ENCODE measurements around the gene ANKH. TPM values are rescaled to one million over a fixed set of nuclear protein-coding genes. Genes with fewer than 3 reads are reported as not detected.

Gene ANKH
- total and polyA plus RNA-seq, 10 of the 15 experiments (the other 5 are each of a cell fraction or from before 2014, with no cell fraction given), result 2.1 to 43.9 (median 14.4) TPM

- TF ChIP-seq SREBF2 (IDR thresholded peaks at IDR 0.05; ENCODE audit: low read length) (no peak), IRF4 (IDR thresholded peaks at IDR 0.05; ENCODE audit: low read depth, low read length) (no peak), STAT3 (IDR thresholded peaks at IDR 0.05; ENCODE audit: low read depth, low read length) (no peak), JUND (IDR thresholded peaks at IDR 0.05; ENCODE audit: low read depth, low read length) (no peak), ZNF687 (IDR thresholded peaks at IDR 0.05) (no peak), YY1 (IDR thresholded peaks at IDR 0.05; ENCODE audit: low read depth, low read length) (no peak), BHLHE40 (IDR thresholded peaks at IDR 0.05; ENCODE audit: borderline replicate concordance in 1 of 2, low read depth in 2 of 2, low read length in 1 of 2) (no peak), MTA2 (IDR thresholded peaks at IDR 0.05; ENCODE audit: low read depth) (no peak), PKNOX1 (IDR thresholded peaks at IDR 0.05) (no peak), RUNX3 (IDR thresholded peaks at IDR 0.05; ENCODE audit: low read length) (no peak)
Measured at GRCh38 chr5:14859980-14860379, 11.6 kb downstream of the ANKH start (continued).

Data from GM12878 (cell line).